ENCODE results near the gene TSPAN5.
"Not testable (repeated sequence)": the region's sequence is repeated elsewhere in the genome, so short reads cannot be mapped to it uniquely, and the experiment has no call there.

The TSPAN5 gene

GRCh38 chr4:98658287-98659105 is at the start of gene TSPAN5:
TSS of gene TSPAN5 (minus strand) at chr4:98658611.
- DNase-seq (ENCODE audit: low read depth in 2 of 2), result peak; percentile 68 to 70

GRCh38 chr4:98706935-98707334 is 48.5 kb upstream of the TSPAN5 start:
- no peak for DNase-seq (ENCODE audit: low read depth in 2 of 2)

GRCh38 chr4:98706200-98706813 is 47.9 kb upstream of the TSPAN5 start:
- peak; percentile 1 for DNase-seq (ENCODE audit: low read depth in 2 of 2)

GRCh38 chr4:98705586-98705985 is 47.2 kb upstream of the TSPAN5 start:
- DNase-seq (ENCODE audit: low read depth in 2 of 2), result not testable (repeated sequence)

- DNase-seq (ENCODE audit: low read depth in 2 of 2), result no peak
These were observed 42.2 kb upstream of the TSPAN5 start for GRCh38 chr4:98700656-98701055.

GRCh38 chr4:98694076-98694475 is 35.7 kb upstream of the TSPAN5 start:
- DNase-seq (ENCODE audit: low read depth in 2 of 2), result no peak

GRCh38 chr4:98692411-98692810 is 34.0 kb upstream of the TSPAN5 start:
- no peak for DNase-seq (ENCODE audit: low read depth in 2 of 2)

- no peak for DNase-seq (ENCODE audit: low read depth in 2 of 2)
These were observed 33.2 kb upstream of the TSPAN5 start for GRCh38 chr4:98691588-98691987.

- no peak for DNase-seq (ENCODE audit: low read depth in 2 of 2)
These were observed 31.2 kb upstream of the TSPAN5 start for GRCh38 chr4:98689507-98690174.

- DNase-seq (ENCODE audit: low read depth in 2 of 2), result no peak
These were observed 30.2 kb upstream of the TSPAN5 start for GRCh38 chr4:98688411-98689290.

GRCh38 chr4:98687876-98688275 is 29.5 kb upstream of the TSPAN5 start:
- DNase-seq (ENCODE audit: low read depth in 2 of 2), result no peak

GRCh38 chr4:98686847-98687246 is 28.4 kb upstream of the TSPAN5 start:
- DNase-seq (ENCODE audit: low read depth in 2 of 2), result no peak

GRCh38 chr4:98686043-98686707 is 27.8 kb upstream of the TSPAN5 start:
- no peak for DNase-seq (ENCODE audit: low read depth in 2 of 2)

- DNase-seq (ENCODE audit: low read depth in 2 of 2), result no peak
These were observed 27.0 kb upstream of the TSPAN5 start for GRCh38 chr4:98685225-98686042.

GRCh38 chr4:98682719-98683118 is 24.3 kb upstream of the TSPAN5 start:
- no peak for DNase-seq (ENCODE audit: low read depth in 2 of 2)

GRCh38 chr4:98680806-98681205 is 22.4 kb upstream of the TSPAN5 start:
- DNase-seq (ENCODE audit: low read depth in 2 of 2), result no peak

- no peak for DNase-seq (ENCODE audit: low read depth in 2 of 2)
These were observed 21.3 kb upstream of the TSPAN5 start for GRCh38 chr4:98679738-98680137.

GRCh38 chr4:98677799-98678198 is 19.4 kb upstream of the TSPAN5 start:
- no peak for DNase-seq (ENCODE audit: low read depth in 2 of 2)

- DNase-seq (ENCODE audit: low read depth in 2 of 2), result no peak
These were observed 16.2 kb upstream of the TSPAN5 start for GRCh38 chr4:98674404-98675173.

GRCh38 chr4:98673978-98674377 is 15.6 kb upstream of the TSPAN5 start:
- no peak for DNase-seq (ENCODE audit: low read depth in 2 of 2)

Measured in activated CD8-positive, alpha-beta memory T cell treated with anti-CD3 and anti-CD28 coated beads for 4 hours (primary cell).